Mammary epithelial cell (primary cell): ENCODE measurements around the gene SNX30.

Source experiments
- CTCF ChIP-seq, 2 donors: IDR thresholded peaks in 1 of 2; conservative IDR thresholded peaks in 1 of 2; 2 replicates each; pipeline ENCODE4 v1.5.1; 2011 to 2012; ENCODE audit warnings: inconsistent platforms in 2 of 2, low read length in 2 of 2, mild to moderate bottlenecking in 2 of 2, control low read depth in 1 of 2, low read depth in 1 of 2; ENCODE audit not compliant: insufficient read depth in 1 of 2; ENCODE audit errors: extremely low read depth in 1 of 2
- EZH2 ChIP-seq: IDR thresholded peaks from 2 replicates; pipeline ENCODE4 v1.6.1; 2012; ENCODE audit warnings: low read length, inconsistent platforms, borderline replicate concordance

- no peak for TF ChIP-seq CTCF (conservative IDR thresholded peaks at IDR 0.05 in 1 of 2, IDR thresholded peaks at IDR 0.05 in 1 of 2; ENCODE audit: extremely low read depth in 1 of 2, insufficient read depth in 1 of 2, low read depth in 1 of 2, low read length in 2 of 2)
- no peak for TF ChIP-seq EZH2
Measured at GRCh38 chr9:112719696-112720095, 30.9 kb upstream of the SNX30 start.
